ENCODE data around the gene SUCLG2.
"Not testable (repeated sequence)": the region's sequence is repeated elsewhere in the genome, so short reads cannot be mapped to it uniquely, and the experiment has no call there.

Gene SUCLG2

DNA sequence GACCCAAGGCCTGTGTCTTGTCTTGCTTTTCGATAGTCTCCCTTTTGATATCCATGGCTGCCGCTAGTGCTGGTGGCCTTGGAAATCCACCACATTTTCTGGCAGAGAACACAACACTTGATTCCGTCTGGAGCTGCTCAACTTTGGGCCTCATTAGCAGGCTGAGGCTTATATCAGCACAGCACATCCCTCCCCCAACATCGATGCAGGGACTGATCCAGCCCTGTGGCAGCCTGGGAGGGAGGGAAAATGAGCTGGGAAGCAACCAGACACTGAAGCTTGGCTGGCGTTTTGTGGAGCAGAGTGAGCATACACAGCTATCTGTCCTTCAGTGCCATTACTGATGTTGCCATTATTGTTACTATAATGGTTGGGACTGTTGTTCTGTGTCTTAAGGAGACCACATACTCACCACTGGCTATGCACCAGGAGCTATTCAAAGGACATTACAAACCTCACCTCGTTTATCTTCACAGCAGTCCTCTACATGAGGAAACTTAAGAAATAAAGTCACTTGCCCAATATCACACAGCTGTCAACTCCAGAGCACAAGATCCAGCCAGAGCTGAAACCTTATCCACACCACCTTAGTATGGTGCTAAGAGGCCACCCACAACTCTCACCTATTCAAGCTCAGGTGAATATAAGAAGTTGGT, 102.9 kb downstream of the SUCLG2 start:
- no peak for DNase-seq

DNA sequence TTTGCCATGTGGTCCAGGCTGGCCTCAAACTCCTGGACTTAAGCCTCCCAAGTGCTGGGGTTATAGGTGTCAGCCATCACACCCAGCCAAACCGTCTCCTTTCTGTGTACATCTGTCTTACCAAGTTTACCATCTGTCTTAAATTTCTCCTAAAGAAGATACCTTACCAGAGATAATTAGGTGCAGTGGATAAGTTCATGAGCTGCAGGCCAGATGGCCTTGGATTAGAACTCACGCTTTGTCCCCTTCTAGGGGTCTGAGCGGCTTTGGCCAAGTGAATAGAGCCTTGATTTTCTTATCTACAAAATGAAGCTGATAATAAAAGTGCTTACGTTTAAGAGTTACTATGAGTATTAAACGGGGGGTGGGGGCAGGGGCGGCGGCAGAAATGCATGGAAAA, 103.9 kb downstream of the SUCLG2 start:
- DNase-seq = no peak

DNA sequence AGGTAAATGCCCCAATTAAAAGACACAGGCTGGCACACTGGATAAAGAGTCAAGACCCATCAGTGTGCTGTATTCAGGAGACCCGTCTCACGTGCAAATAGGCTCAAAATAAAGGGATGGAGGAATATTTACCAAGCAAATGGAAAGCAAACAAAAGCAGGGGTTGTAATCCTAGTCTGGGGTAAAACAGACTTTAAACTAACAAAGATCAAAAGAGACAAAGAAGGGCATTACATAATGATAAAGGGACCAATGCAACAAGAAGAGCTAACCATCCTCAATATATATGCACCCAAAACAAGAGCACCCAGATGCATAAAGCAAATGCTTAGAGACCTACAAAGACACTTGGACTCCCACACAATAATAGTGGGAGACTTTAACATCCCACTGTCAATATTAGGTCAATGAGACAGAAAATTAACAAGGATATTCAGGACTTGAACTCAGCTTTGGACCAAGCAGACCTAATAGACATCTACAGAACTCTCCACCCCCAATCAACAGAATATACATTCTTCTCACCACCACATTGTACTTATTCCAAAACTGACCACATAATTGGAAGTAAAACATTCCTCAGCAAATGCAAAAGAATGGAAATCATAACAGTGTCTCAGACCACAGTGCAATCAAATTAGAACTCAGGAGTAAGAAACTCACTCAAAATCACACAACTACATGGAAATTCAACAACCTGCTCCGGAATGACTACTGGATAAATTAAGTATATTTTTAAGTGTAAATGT, 111.7 kb downstream of the SUCLG2 start:
- DNase-seq = not testable (repeated sequence)

GRCh38 chr3:67540198-67540894, 114.1 kb downstream of the SUCLG2 start:
- no peak for DNase-seq

- DNase-seq = not testable (repeated sequence)
Observed at GRCh38 chr3:67537203-67537602, 117.2 kb downstream of the SUCLG2 start.

GRCh38 chr3:67535006-67535405, 119.4 kb downstream of the SUCLG2 start:
- no peak for DNase-seq

- no peak for DNase-seq
Observed at GRCh38 chr3:67534594-67534993, 119.8 kb downstream of the SUCLG2 start.

- DNase-seq = no peak
Observed at GRCh38 chr3:67531181-67532101, 123.0 kb downstream of the SUCLG2 start.

DNA sequence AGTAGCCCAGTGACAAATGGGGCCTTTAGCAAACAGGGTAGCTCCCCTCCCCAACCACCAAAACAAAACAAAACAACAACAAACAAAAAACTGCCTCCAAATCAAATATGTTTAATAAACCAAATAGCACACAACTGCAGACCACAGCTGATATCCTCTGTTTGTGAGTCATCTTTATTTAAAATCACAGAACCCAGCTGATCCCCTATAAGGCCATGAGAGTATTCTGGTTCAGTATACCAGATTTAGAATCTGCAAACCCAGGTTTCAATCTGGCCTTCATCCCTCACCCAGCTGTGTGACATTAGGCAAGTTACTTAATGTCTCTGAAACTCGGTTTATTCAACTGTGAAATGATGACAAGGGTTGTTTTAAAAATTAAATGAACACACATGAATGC, 124.5 kb downstream of the SUCLG2 start:
- DNase-seq = no peak

DNA sequence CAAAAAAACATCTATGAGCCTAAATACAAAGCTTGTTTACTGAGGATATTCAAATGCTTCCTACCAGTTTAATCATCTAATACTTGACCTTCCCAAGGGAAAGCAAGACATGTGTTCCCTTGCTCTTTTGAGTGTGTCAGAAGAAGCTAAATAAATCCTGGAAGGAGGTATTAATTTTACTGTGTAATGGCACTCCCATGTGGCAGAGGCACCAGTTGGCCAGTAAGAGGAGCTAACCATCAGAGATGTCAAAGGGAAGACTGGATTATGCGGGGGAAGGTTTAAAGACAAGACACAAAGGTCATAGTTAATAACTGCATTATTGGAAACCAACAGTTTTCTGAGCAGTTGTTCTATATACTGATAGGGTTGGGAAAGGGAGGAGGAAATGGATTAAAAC, 125.1 kb downstream of the SUCLG2 start:
- no peak for DNase-seq

GRCh38 chr3:67526246-67526645, 128.2 kb downstream of the SUCLG2 start:
- DNase-seq = no peak

DNA sequence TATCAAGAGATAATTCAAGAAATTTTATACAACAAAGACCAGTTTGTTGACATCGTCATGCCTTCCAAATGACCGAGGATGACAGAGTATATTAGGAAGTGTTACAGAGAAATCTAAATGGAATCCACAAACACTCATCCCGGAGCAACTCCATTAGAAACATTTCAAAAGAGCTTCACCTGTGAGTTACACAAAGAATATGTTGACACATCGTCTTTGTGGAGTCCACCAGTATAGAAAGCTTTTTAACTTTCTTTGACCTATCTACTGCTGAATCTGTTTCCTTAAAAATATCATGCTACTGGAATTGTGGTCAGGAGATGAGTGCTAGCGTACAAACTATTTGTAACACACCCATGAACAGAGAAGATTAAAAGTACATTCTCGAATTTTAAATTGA, 130.4 kb downstream of the SUCLG2 start:
- no peak for DNase-seq

- no peak for DNase-seq
Observed at GRCh38 chr3:67522081-67522480, 132.3 kb downstream of the SUCLG2 start.

DNA sequence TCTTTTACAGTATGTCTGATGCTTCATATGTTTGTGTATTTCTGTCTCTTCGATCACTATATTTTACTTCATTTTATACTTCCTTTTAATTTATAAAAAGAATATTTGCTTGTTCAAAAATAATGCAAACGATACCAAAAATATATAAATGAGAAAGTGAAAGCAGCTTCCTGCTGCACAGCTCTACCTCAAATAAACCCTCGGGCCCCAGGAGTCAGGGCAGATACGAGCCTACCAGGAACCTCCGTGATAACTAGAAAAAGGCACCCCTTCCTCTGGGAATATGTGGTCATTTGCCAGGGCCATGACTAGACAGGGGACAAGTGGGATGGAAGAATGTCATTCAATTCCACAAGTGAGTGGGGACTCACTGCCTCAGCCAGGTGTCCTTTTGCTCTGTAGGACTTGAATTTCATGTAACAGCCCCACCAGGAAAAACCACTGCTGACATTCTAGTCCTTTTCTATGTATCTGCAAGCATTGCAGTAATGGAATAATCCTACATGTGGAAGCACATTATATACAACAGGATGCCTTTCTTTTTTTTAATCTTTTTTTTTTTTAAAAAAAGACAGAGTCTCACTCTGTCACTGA, 133.3 kb downstream of the SUCLG2 start:
- DNase-seq = no peak

- no peak for DNase-seq
Observed at GRCh38 chr3:67518236-67518635, 136.2 kb downstream of the SUCLG2 start.

DNA sequence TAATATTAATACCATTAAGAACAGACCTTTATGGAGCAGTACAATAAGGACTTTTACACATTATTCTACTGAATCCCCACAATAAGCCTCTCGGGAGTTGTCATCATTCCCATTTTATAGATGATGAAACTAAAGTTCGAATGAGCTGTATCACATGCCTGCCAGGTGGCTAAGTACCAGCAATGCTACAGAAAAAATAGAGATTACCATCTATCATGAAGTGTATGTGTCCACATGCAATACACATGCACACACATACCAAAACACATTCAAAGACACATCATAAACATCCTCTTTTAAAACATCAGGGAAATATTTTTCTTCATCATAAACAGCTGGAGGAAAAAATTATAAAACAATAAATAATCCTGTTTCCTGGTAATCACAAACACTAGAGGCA, 136.6 kb downstream of the SUCLG2 start:
- DNase-seq = no peak

GRCh38 chr3:67516496-67516895, 137.9 kb downstream of the SUCLG2 start:
- no peak for DNase-seq

- DNase-seq = no peak
Observed at GRCh38 chr3:67515778-67516177, 138.6 kb downstream of the SUCLG2 start.

- no peak for DNase-seq
Observed at GRCh38 chr3:67509471-67510075, 144.8 kb downstream of the SUCLG2 start.

GRCh38 chr3:67507584-67507983, 146.8 kb downstream of the SUCLG2 start:
- no peak for DNase-seq

- DNase-seq = no peak
Observed at GRCh38 chr3:67500709-67501108, 153.7 kb downstream of the SUCLG2 start.

DNA sequence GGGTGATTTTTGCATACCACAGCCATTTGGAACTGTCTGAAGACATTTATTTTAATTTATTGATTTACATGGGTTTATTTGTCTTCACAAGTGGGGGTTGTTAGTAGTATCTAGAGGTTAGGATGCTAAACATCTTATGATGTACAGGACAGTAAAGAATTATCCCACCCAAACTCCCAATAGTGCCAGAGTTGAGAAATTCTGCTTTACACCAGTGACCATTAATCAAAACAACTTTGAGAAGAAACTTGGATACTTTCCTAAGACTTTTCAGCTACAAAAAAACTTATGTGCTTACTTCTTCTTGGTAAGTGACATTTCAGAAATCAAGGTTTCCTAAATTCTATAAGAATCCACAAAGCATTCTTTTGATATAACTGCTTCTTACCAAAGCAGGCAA, 156.7 kb downstream of the SUCLG2 start:
- no peak for DNase-seq

All from activated gamma-delta T cell (primary cell).